HG03135 (cell line): Measurements from ENCODE around the gene SMIM35.

Experiments
- ATAC-seq: cut with Tn5 transposase; IDR thresholded peaks from one replicate; pipeline ENCODE4 v1.9.1; 2021; ENCODE audit warnings: mild to moderate bottlenecking, moderate library complexity; ENCODE audit not compliant: unreplicated experiment

The SMIM35 gene

GRCh38 chr11:118086913-118087768 is at the start of gene SMIM35:
Gene SMIM35 (minus strand): TSS chr11:118086963. CDS start chr11:118086757, 206 bp downstream.
- no peak for ATAC-seq

DNA sequence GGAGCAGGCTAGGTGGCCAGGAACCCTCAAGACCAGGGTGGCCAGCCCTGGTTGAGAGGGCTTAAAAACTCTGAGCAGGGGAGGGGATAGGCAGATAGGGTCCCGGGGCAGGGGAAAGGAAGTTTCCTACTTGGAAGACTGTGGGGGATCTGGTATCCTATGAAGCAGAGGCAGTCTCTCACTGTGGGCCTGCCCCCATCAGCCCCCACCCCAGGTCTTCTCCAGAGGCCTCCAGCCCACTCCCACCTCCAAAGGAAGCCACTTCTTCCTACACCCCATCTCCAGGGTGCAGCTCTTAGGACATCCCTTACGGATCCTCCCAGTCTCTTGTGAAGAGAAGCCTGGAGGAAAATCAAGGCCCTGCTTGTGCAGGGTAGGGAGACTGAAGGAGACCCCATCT is 49.6 kb upstream of the SMIM35 start:
- ATAC-seq = no peak

DNA sequence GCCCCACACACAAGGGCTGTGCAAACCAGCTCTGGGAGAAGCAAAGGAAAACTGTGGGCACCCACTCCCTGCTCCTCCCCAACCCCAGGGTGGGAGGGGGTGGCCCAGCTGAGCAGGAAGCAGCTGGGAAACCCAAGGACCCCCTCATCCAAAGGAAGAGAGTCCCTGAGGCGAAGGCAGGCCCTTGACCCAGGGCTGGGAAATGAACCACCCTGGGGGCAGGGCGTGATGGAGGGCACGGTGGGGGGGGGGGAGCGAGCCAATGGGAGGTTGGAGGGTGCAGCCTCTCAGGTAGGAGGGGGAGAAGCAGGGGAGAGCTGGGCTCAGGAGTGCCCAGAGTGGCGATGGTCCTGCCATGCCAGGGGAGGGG is 49.0 kb upstream of the SMIM35 start:
- no peak for ATAC-seq

- no peak for ATAC-seq
Observed at GRCh38 chr11:118135051-118135795, 48.5 kb upstream of the SMIM35 start.

DNA sequence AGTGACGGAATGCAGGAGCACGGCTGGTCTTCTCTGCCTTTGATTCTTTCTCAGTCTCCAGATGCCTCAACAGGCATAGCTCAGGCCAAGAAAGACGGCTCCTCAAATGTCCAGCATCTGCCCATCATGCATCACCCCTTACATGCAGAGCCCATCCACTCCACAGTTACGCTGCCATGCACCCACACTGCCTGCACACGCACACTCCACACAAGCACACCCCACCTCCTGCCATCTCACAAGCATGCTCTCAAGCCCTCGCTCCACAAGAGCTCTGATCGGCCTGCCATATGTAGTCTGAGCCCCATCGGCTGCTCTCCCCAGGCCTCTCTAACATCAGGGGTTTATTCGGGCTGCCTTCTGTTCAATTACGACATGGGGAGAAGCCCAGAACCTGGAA is 47.1 kb upstream of the SMIM35 start:
- ATAC-seq = no peak

DNA sequence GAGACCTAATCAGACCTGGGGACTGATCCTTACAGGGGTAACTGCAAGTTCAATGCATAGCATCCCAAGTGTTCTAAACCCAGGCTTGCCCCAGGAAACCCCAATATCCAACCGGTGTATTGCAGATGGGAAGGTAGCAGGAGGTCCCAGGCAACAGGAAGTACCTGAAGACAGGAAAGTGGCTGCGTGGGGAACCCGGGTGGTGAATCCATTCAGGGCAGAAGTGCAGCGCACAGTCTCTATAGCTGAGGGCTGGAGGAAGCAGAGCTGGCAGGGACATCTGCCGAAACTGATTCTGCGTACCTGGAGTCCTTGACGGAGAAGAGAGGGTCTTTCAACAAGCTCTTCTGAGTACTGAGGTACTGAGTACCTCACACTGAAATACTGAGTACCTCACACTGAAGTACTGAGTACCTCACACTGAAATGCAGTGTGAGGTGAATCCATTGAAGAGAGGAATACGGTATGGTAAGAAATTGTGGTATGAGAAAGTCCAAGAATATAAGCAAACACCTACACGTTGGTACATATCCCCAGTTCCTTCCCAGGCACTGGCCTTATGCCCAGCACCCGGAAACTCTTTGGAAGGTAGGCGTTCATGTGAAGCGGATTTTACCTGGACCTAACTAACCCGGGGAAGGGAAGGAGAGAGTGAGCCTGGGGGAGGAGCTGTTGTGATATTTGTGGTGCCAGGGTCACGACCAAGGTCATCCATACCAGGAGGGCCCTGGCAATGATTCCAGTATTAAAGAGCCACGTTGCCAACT is 45.8 kb upstream of the SMIM35 start:
- ATAC-seq = no peak

- ATAC-seq = no peak
Observed at GRCh38 chr11:118129471-118130172, 42.9 kb upstream of the SMIM35 start.

GRCh38 chr11:118128721-118129470 is 42.1 kb upstream of the SMIM35 start:
- no peak for ATAC-seq

GRCh38 chr11:118128310-118128709 is 41.5 kb upstream of the SMIM35 start:
- no peak for ATAC-seq

- no peak for ATAC-seq
Observed at GRCh38 chr11:118126082-118126838, 39.5 kb upstream of the SMIM35 start.

- ATAC-seq = no peak
Observed at GRCh38 chr11:118124929-118125535, 38.3 kb upstream of the SMIM35 start.

- ATAC-seq = no peak
Observed at GRCh38 chr11:118120793-118121192, 34.0 kb upstream of the SMIM35 start.

DNA sequence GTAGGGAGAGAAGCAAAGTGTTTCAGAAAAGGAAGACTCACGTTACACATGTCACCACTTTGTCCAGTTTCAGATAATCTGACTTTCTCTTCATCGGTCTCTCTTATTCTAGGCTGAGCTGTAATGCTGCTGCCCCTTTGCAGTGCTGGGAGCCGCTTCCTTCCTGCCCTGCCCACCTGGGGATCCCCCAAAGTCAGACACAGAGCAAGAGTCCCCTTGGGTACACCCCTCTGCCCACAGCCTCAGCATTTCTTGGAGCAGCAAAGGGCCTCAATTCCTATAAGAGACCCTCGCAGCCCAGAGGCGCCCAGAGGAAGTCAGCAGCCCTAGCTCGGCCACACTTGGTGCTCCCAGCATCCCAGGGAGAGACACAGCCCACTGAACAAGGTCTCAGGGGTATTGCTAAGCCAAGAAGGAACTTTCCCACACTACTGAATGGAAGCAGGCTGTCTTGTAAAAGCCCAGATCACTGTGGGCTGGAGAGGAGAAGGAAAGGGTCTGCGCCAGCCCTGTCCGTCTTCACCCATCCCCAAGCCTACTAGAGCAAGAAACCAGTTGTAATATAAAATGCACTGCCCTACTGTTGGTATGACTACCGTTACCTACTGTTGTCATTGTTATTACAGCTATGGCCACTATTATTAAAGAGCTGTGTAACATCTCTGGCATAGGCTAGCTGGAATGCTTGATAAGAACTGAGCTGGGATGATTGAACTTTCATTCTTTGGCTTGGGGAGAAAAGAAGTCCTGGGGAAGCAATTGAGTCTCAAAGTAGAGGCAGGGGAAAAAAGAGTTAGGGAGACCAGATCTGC is 31.2 kb upstream of the SMIM35 start:
- ATAC-seq = no peak

DNA sequence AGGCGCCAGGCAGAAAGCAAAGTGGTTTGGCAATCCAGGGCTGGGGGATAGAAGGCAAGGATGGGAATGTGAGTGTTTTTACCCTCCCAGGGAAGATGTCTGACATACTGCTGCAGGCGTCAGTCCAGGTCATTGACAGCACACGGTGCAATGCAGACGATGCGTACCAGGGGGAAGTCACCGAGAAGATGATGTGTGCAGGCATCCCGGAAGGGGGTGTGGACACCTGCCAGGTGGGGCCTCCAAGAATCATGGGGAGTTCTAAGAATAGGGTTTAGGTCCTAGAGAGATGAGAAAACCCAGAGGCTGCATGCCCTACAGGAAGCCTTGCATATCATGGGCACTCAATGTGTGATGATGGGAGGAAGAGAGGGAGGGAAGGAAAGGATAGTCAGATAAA is 28.3 kb upstream of the SMIM35 start:
- no peak for ATAC-seq

GRCh38 chr11:118114266-118114665 is 27.5 kb upstream of the SMIM35 start:
- no peak for ATAC-seq

DNA sequence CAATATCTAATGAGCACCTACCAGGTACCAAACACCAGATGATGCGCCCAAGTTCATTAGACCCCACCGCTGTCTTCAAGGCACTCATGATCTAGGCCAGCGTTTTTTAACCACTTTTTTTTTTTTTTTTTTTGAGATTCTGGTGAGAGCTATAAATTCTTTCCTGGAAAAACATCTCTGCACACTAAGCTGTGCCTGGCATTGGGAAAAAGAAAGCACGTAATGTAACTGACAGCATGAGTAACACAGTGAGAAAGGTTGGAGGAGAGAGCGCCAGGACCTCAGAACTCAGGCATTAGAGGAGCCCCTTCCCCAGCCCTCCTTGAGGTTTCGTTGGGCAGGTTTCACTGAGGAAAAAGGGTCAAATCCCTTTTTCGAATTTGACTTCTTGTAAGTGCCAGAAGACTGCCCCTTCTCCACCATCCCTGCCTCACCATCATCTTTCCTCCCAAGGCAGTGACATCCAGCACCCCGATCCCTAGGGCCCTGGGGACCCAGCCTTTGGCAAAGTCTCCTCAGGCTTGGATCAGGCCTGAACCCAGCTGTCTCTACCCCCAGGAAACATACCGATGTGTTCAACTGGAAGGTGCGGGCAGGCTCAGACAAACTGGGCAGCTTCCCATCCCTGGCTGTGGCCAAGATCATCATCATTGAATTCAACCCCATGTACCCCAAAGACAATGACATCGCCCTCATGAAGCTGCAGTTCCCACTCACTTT is 26.1 kb upstream of the SMIM35 start:
- no peak for ATAC-seq

DNA sequence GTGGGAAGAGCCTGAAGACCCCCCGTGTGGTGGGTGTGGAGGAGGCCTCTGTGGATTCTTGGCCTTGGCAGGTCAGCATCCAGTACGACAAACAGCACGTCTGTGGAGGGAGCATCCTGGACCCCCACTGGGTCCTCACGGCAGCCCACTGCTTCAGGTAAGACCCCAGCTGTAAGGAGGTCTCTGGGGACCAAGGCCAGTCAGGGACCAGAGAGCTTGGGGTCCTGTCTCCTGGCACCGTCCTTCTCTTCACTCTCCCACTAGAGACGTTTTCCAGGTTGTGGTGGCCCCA is 24.9 kb upstream of the SMIM35 start:
- no peak for ATAC-seq
